Measurements from ENCODE around the gene TMSB4X.

The TMSB4X gene

DNA sequence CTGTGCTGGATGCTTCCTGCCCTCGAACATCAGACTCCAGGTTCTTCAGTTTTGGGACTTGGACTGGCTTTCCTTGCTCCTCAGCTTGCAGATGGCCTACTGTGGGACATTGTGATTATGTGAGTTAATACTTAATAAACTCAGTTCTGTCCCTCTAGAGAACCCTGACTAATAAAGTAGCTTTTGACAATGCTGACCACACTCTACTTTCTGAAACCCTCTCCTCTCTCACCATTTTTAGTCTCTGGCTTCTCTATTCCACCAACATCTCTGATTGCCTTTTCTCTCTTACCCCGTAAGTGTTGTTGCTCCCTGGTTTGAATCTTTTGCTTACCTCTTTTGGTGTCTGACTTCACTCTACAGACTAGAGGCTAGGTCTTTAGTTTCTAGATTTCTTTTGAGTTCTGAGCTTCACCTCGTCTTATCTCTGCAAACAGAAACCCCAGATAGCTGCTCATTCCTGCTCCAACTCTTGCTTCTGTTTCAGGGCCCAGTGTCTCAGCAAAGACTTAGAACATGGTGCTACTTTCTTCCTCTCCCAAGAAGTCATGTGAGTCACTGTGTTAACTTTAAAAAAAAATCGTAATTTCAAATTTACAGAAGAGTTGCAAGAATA, 11.4 kb downstream of the TMSB4X start:
- Histone ChIP-seq H3K27ac (no peak overlapping the region), H3K4me3 (no peak overlapping the region)
- TF ChIP-seq, protein P1, sequence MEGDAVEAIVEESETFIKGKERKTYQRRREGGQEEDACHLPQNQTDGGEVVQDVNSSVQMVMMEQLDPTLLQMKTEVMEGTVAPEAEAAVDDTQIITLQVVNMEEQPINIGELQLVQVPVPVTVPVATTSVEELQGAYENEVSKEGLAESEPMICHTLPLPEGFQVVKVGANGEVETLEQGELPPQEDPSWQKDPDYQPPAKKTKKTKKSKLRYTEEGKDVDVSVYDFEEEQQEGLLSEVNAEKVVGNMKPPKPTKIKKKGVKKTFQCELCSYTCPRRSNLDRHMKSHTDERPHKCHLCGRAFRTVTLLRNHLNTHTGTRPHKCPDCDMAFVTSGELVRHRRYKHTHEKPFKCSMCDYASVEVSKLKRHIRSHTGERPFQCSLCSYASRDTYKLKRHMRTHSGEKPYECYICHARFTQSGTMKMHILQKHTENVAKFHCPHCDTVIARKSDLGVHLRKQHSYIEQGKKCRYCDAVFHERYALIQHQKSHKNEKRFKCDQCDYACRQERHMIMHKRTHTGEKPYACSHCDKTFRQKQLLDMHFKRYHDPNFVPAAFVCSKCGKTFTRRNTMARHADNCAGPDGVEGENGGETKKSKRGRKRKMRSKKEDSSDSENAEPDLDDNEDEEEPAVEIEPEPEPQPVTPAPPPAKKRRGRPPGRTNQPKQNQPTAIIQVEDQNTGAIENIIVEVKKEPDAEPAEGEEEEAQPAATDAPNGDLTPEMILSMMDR (IDR thresholded peaks at IDR 0.05): no peak
- no peak for DNase-seq (ENCODE audit: low spot score)

DNA sequence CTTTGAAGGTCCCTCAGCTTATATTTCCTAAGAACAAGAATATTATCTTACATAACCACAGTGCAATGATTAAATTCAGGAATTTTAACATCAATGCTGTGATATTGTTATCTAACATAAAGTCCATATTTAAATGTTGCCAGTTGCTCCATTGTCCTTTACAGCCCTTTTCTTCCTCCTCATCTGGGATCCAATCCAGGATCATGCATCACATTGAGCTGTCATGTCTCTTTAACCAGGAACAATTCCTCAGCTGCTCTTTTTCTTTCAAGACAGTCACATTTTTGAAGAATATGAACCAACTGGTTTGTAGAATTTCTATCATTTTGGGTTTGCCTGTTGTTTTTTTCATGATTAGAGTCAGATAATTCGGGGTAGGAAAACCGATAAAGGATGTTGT, 12.0 kb downstream of the TMSB4X start:
- Histone ChIP-seq H3K4me3 (no peak overlapping the region), H3K27ac (no peak overlapping the region)
- TF ChIP-seq, protein P1 (IDR thresholded peaks at IDR 0.05): no peak
- DNase-seq (ENCODE audit: low spot score): no peak

DNA sequence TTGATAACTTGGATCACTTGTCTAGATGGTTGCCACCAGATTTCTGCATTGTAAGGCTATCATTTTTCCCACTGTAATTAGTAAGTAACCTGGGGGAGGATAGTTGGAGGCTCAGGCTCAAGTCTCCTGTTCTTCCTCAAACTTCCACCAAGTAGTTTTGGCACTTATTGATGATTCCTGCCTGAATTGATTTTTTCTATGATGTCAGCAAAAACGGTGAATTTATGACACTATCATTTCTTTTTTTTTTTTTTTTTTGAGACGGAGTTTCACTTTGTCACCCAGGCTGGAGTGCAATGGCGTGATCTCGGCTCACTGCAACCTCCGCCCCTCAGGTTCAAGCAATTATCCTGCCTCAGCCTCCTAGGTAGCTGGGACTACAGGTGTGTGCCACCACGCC, 12.4 kb downstream of the TMSB4X start:
- DNase-seq (ENCODE audit: low spot score): no peak
- Histone ChIP-seq H3K27ac (no peak overlapping the region), H3K4me3 (no peak overlapping the region)
- TF ChIP-seq, protein P1 (IDR thresholded peaks at IDR 0.05): no peak

DNA sequence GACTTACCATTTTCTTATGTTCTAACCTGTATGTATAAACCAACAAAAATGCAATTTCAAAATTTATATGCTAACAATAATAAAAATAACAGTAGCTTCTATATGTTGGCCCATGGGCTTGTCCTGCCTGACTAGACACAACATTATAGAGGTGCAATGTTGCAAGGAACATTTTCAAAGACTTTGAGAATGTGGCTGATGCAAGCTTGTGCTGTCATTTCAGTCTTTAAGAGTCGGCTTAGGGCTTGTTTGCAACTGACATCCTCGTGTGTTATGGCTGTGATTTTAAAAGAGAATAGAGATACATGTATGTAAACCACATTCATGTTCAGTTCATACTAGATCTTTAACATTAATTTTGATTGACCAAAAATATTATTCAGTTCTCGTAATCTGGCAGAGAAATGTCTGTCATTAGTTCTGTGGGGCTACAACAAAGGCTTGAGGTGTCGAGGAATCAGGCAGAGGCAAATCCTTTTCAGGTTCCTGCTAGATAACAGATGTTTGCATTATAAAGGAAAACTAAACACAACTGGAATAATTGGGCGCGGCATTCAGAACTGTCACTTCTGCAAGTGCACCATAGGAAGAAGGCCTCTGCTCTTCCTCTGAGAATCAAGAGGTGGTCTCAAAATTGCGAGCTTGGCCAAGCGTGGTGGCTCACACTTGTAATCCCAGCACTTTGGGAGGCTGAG, 13.1 kb downstream of the TMSB4X start:
- no peak for DNase-seq (ENCODE audit: low spot score)

DNA sequence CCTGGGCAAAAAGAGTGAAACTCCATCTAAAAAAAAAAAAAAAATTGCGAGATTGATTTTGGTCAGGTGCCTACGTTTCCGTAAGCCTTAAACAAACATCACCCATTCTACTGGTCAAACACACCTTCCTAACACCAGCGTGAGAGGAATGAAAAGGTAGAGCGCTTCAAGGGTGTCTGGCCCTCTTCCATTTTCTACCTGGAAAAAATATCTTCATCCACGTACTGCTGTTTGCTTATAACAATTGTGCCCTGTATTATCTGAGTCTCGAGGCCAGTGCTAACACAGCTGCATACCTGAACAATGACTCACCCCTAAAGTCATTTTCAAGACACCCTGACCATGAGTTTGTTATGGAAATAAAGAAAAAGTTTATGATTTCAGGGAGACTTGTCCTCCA, 13.9 kb downstream of the TMSB4X start:
- Histone ChIP-seq H3K4me3 (peak overlapping the region; percentile 36), H3K27ac (no peak overlapping the region)
- TF ChIP-seq, protein P1 (IDR thresholded peaks at IDR 0.05): no peak
- no peak for DNase-seq (ENCODE audit: low spot score)

More for the DNA sequence above, 13.1 kb downstream of the TMSB4X start:
- TF ChIP-seq, protein P1 (IDR thresholded peaks at IDR 0.05): no peak
- Histone ChIP-seq H3K27ac (no peak overlapping the region), H3K4me3 (no peak overlapping the region)

DNA sequence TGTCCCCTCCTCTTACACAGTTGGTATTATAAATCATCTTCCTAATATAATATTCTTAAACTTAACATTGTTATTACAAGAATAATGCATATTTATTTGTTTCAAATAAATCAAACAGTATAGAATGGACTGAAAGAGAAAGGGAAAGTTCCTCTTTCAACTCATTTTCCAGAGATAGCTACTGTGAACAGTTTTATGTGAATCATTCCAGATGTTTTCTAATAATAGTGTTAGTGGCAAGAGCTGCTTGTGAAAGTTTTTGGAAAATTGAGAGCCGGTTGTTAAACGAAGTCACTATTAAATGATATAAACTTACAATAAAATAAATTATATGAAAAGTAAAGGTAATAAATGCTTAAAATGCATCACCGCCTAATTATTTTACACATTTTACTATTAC, 14.6 kb downstream of the TMSB4X start:
- Histone ChIP-seq H3K4me3 (no peak overlapping the region), H3K27ac (no peak overlapping the region)
- no peak for DNase-seq (ENCODE audit: low spot score)
- TF ChIP-seq, protein P1 (IDR thresholded peaks at IDR 0.05): no peak

DNA sequence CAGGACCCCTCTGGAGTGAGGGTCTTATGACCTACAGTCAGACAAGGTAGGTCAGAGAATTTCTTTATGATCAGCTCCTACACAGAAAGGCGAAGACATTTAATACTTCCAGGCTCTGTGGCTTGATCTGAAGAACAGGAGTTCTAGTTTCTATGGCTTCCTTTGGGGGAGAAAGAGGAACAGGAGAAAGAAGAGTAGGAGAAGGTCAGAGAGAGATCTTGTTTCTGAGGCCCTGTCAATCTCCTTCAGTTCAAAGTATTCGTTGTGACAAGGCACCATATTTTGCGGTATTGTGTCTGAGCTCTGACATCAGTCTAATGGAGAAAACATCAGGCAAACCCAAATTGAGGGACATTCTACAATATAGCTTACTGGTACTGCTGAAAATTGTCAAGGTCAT, 16.7 kb downstream of the TMSB4X start:
- H3K27ac ChIP-seq: no peak overlapping the region
- H3K4me3 ChIP-seq: no peak overlapping the region
- TF ChIP-seq, protein P1 (IDR thresholded peaks at IDR 0.05): no peak
- no peak for DNase-seq (ENCODE audit: low spot score)

Data from coronary artery (tissue), 2 donors.